HG02642 (cell line): ENCODE measurements around the gene SYNGR2.
"Not testable (repeated sequence)": the region's sequence is repeated elsewhere in the genome, so short reads cannot be mapped to it uniquely, and the experiment has no call there.

Experiments used
- ATAC-seq: cut with Tn5 transposase; IDR thresholded peaks from one replicate; pipeline ENCODE4 v1.9.1; 2021; ENCODE audit warnings: mild to moderate bottlenecking; ENCODE audit not compliant: unreplicated experiment, poor library complexity

The SYNGR2 gene

DNA sequence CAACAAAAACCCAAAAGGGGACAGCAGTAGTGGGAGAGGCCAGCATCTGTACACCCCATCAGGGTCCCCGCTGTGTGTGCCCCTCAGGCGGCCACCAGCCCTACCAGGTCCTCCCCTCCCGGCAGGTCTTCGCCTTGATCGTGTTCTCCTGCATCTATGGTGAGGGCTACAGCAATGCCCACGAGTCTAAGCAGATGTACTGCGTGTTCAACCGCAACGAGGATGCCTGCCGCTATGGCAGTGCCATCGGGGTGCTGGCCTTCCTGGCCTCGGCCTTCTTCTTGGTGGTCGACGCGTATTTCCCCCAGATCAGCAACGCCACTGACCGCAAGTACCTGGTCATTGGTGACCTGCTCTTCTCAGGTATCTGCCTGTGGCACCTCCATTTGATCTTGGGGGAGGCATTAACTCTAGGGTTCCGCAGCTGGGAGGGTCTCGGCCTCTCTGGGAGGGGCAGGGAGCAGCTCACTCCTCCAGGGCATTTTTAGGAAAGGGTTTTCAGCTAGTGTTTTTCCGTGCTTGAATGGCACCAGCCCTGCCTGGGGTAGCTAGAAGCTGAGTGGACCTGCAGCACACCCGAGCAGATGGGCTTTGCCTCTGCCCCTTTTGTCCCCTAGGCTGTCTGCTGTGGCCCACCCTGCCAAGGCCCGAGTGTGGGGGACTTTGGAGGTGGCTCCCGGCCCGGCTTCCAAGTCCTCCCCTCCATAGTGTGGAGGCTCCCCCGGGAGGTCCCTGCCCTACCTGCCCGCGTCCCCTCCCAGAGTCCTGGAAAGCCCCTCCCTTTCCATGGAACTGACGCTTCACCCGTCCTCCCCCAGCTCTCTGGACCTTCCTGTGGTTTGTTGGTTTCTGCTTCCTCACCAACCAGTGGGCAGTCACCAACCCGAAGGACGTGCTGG lies 2.6 kb downstream of the SYNGR2 start:
- ATAC-seq: no peak

DNA sequence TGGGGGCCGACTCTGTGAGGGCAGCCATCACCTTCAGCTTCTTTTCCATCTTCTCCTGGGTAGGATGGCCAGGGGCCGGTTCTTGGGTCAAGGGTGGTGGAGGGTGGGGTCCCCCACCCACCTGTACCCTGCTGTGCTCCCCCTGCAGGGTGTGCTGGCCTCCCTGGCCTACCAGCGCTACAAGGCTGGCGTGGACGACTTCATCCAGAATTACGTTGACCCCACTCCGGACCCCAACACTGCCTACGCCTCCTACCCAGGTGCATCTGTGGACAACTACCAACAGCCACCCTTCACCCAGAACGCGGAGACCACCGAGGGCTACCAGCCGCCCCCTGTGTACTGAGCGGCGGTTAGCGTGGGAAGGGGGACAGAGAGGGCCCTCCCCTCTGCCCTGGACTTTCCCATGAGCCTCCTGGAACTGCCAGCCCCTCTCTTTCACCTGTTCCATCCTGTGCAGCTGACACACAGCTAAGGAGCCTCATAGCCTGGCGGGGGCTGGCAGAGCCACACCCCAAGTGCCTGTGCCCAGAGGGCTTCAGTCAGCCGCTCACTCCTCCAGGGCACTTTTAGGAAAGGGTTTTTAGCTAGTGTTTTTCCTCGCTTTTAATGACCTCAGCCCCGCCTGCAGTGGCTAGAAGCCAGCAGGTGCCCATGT lies 3.3 kb downstream of the SYNGR2 start:
- not testable (repeated sequence) for ATAC-seq

DNA sequence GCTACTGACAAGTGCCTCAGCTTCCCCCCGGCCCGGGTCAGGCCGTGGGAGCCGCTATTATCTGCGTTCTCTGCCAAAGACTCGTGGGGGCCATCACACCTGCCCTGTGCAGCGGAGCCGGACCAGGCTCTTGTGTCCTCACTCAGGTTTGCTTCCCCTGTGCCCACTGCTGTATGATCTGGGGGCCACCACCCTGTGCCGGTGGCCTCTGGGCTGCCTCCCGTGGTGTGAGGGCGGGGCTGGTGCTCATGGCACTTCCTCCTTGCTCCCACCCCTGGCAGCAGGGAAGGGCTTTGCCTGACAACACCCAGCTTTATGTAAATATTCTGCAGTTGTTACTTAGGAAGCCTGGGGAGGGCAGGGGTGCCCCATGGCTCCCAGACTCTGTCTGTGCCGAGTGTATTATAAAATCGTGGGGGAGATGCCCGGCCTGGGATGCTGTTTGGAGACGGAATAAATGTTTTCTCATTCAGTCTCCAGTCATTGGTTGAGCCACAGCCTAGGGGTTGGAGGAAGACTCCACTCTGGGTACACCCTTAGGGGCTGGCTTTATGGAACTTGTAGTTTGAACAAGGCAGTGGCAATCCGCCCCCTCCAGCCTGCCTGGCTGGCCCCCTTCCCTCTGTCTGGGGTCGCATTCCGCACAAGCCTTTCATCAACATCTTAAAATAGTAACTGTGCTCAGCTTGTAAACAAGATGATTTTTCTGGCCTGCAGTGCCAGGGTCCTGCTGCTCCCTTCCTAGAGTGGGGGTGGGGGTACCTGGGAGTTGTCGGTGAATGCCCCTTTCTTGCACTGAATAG lies 4.1 kb downstream of the SYNGR2 start:
- ATAC-seq: no peak

DNA sequence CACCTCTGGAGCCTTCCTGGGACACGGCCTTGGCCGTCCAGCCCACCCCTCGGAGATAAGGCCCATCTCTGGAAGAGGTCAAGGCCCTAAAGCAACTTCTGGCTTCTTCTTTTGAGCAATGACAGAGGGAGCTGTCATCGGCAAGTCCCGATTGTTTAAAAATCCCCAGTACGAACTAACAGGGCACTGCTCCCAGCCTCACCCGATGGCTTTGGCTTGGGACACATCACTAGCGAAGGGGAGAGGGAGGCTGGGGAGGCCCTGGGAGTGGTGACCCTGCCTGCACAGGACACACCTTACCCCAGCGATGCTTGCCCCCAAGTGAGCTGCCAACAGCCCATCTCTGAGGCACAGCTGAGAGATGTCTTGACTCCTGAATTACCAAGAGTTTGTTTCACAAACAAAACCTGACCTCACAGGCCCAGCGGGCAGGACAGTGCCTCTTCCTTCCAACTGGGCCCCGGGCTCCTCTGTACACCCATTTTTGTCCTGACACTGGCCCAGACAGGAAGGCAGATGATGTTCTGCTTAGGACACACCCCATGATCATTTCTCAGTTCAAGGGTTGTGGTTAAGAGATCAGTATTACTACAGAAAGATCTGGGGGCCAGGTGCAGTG lies 4.8 kb downstream of the SYNGR2 start:
- no peak for ATAC-seq

DNA sequence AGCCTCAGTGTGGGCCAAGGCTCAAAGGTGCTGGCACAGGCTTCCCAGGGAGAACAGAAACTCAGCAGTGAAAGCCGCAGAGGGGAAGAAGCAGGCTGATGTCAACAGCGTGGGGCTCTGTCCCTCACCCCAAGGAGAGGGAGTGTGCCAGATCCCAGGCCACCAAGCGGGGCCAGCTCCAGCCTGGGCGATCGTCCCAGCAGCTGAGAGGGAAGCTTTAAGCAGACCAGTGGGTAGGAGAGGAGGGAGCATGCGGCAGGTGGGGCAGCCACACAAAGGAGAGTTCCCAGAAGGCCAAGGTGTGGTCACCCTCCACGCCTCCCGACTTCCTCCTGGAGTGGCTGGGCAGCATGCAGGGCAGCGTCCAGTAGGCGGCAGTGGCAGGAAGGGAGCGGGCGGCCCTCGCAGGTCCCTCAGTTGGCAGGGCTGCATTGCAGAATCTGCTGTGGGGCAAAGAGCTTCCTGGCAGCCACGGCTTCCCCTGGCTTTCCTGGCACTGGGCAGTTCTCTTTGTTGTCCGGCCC lies 6.0 kb downstream of the SYNGR2 start:
- no peak for ATAC-seq

DNA sequence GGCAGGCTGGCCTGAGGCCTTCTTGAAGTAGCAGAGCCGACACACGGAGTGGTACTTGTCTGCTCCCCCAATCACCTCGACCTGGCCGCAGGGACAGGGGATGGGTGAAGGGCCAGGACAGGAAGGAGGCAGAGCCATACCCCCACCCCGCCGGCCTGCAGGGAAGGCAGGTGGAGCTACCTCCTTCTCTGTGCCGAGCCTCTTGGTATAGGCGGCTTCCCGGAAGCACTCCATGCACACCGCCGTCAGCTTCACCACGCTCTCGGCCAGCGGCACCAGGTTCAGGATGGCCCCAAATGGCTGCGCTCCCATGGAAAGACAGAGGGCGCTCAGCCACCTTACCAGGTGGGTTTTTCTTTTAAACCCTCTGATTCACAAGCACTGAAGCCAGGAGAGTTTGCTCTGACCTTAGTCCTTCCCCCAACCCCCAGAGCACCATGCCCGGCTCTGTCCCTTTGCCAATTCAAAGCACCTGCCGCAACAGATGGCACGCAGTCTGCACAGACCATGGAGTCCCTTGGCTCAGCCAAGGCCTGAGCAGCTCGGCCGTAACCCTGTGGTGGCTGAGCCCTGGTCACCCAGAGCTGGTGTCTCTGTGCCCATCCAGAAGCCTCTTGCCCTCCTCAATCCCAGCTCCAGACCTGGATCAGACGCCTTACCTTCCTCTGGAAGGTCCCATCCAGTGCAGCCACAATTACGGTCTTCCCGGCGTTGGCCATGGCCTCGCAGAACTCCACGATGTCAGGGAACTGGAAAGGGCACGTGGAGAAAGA lies 6.7 kb downstream of the SYNGR2 start:
- ATAC-seq: no peak

DNA sequence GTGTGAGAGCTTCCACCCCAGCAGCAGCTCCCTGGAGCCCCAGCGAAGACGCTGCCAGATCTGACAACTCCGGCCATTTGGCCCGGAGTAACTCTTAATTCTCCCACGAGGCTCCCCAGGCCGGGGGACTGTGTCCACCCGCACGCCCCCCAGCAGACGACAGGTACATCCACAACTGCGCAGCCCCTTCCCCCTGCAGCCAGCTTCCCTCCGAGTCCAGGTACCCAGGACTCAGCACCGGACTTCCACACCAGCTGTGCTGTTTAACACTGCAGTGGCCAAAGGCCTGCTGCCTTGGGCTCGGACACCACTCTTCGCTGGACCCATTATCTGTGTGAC lies 7.2 kb downstream of the SYNGR2 start:
- no peak for ATAC-seq

DNA sequence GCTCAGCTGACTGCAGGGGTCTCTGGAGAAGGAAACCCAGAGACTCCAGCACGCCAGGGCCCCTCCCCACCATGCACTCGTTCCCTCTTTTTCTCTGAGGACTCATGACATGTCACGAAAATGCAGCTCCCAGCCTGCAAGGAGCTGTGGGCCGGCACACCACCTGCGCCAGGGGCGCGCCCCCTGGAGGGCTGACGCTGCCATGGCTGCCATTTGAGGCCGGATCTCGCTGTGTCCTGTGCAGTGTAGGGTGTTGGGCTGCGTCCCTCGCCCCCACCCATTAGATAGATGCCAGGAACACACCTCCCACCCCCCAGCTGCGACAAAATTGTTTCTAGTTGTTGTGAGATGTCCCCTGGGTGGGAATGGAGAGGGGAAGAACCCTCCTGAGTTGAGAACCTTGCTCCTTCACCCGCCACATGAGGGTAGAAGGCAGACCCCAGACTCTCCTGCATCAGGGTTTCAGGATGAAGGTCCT lies 8.2 kb downstream of the SYNGR2 start:
- peak; percentile 34 for ATAC-seq

DNA sequence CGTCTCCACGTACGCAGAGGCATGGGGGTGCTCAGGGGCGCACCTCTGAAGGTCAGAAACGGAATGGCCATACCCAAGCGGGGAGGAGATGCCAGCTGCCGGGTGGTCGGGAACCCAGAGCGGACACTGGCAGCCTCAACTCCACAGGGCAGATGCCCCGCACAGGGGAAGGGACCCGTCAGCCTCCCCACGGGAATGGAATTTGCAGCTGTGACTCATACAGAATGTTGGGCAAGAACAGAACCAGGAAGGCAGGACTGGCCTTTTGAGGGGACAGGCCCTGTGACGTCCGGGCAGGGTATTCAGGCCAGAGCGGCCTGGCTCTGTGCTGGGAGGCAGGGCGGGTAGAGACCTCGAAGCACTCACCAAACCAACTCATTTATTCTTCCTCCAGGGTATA lies 11.0 kb downstream of the SYNGR2 start:
- ATAC-seq: no peak

DNA sequence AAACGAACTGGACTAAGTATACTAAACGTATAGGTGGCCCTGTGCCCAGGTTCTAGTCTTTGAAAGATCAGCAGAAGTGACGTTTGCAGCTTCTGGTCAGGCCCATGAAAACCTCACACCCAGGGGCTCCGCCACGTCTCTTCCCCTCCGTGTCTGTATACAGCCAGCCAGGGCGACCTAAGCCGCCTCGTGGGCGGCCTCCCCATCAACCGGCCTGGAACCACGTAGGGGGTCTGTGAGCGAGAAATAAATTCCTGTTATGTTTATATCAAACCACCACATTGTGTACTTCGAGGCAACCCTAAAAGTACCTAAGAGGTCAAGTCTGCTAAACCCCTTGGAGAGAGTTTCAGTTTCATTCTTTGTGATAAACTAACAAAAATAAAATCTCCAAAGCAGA lies 11.7 kb downstream of the SYNGR2 start:
- no peak for ATAC-seq

DNA sequence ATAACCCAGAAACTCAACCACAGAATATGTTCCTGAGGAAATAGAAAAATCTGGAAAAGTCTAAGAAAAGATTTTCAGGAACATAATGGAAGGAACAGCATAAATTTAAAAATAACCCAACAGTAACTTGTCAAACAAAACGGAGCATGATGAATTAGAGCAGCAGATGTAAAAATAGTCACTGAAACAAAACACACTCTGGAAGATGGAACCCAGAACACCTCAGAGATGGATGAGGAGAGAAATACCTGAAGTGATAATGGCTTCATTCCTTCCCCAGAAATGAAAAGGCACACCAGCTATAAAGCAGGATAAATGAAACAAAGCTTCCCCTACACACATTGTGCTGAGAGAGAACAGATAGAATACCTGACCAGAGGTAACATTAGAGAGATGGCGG lies 12.1 kb downstream of the SYNGR2 start:
- no peak for ATAC-seq

DNA sequence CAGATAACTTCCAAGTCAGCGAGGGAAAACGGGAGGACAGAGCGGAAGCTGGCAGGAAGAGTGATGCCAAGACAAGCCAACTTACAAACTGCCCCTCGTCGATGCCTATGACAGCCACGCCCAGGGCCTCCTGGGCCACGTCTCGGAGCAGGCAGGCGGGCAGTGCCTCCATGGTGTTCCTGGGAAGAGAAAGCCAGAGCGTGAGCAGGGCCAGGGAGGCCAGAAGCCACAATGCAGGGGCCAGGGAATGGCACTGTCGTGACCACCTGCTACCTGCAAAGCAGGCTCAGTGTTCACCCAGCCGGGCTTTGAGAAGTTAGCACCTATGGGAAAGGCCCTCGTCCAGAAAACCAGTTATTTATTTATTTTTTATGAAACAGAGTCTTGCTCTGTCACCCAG lies 14.1 kb downstream of the SYNGR2 start:
- ATAC-seq: no peak

DNA sequence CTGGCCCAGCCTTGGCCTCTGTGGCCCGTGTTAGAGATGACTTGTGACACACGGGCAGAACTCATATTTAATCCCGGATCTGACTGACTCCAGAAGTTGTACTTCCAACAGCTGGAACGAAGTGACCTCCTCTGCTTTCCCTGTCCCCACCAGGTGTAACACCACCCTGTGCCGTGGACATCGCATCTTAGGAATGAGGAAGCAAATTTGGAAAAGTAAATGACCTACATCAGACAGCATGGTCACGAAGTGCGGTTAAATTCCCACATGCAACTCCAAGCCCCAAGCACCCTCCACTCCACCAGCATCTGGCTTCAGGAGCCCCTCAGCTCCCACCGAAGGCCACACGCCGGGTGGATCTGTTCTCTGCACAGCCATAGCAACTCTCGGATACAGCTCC lies 15.5 kb downstream of the SYNGR2 start:
- no peak for ATAC-seq

DNA sequence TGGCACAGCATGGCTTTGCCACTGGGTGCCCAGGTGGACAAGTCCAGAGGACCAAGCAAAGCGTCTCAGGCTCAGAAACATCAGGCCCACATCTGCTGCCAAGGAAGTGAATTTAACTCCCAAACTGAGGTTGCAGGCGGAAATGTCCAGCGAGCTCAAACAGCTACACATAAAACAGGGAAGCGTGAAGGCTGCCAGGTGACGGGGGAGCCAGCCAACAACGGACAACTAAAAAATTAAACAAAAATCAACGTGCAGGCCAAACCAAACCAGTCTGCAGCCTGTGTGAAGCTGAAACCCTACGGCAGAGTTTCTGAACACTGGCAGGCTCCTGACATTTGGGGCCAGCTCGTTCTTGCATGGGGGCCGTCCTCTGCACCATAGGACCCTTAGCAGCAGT lies 16.0 kb downstream of the SYNGR2 start:
- no peak for ATAC-seq

DNA sequence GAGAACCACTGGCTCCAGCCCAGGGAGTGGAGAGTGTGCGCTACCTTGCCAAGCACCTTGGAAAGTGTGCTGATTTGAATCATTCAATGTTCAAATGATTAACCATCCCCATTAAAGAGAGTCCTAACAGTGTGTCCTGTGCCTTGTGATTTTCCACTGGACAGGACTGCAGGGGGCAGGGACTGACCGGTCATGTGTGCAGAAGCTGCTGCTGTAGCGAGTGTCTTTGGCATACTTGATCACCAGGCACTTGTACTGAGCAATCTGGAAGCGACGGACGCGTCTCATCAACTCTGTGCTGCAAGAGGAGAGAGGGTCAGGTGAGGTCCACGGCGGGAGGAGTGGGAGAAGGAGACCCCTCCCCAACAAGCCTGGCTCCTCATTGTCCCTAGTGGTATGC lies 16.5 kb downstream of the SYNGR2 start:
- no peak for ATAC-seq

DNA sequence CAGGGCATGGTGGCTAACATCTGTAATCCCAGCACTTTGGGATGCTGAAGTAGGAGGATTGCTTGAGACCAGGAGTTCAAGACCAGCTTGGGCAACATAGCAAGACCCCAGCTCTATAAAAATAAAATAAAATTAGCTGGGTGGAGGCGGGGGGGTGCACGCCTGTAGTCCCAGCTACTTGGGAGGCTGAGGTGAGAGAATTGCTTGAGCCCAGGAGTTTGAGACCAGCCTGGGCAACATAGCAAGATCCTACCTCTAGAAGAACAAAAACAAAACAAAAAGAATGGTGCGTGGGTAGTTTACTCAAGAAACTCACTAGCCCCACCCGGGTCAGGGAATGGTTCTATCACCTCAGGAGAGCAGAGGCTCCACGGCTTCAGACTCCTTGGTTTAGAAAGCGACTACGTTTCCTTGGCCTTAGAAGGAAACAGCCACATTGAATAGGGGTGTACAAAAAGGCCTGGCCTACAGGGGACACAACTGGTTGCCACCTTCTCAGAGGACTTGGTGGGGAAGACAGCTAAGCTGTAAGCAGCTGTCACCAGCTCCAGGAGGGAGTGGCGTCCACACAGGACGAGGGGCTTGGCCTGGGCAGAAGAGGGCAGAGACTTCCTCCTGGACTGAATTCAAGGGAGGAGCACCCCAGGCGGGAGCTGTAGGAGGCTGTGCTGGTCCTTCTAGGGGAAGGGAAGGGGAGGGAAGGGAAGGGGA lies 17.8 kb downstream of the SYNGR2 start:
- no peak for ATAC-seq

DNA sequence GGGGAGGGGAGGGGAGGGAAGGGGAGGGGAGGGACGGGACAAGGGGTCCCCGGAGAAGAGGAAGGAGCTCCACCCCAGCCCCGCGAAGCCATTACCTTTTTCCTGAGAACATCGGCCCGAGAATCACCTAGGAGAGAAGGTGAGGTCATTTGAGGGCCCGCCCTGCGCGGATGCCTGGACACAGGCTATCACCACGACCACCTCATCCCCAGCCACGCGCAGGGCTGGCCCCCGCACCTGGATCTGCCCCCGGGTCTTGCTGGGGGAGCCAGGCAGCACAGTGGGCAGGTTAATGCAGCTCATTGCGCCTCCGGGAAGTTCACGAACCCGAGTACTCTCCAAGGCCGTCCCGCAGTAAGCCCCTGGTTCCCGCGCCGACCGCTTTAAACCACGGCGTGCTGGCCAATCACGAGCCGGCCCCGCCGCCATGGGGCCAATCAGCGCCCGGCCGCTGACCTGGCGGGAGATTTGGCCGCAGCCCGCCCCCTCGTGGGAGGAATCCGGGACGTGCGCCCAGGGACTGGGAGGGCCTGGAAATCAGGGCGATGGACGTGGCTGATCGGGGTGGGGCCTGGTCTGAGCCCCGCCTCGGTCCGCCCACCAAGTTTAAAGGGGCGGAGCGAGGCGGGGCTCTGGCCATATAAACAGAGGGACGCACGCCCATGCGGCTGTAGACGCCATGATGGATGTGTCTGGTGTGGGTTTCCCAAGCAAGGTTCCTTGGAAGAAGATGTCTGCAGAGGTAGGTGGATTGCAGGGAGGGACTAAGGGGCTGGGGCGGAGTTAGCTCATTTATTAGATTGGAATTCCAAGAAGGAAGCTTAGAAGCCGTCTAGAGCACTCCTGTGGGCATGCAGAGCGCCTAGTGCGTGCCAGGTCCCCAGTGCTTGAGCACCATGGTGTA lies 18.6 kb downstream of the SYNGR2 start, which contains the start of the genes AFMID and TK1:
Gene AFMID (plus strand): TSS at position 671 of the 904 bp plus-strand sequence. CDS start 9 bp downstream, at position 680.
Gene TK1 (minus strand): TSS at position 361 of the 904 bp plus-strand sequence. CDS start 58 bp downstream, at position 303.
- ATAC-seq: peak; percentile 93

DNA sequence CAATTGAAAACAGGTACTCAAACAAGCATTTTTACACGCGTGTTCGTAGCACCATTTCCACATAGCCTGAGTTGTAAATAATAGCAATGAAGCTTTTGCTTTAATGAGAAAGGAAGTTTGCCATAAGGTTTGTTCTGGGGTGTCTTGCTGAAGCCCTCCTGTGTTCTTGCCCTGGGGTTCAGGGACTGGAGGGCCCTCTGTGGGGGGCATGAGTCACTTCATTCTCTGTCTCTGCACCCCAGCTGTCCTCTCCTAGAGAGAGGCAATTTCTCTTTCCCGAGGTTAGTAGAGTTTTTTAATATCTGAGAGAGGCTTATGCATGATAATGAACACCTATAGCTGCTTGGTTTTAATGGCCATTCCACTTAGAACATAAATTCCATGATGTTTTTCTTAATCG lies 28.3 kb downstream of the SYNGR2 start:
- no peak for ATAC-seq
